H9 (cell line): ENCODE data around the gene SET. TPM values are rescaled to one million over a fixed set of nuclear protein-coding genes. Genes with fewer than 3 reads are reported as not detected.

Experiments
- DNase-seq: peaks from one replicate; pipeline ENCODE4 v3.0.0-alpha.2; 2017
- H2AFZ ChIP-seq: one replicate; pipeline ENCODE4 v1.6.1; 2013; ENCODE audit warnings: mild to moderate bottlenecking, low read length, control low read depth, moderate library complexity
- H2AK5ac ChIP-seq: 2 replicates; pipeline ENCODE4 v1.6.1; 2013; ENCODE audit warnings: low read length, control low read depth, mixed read lengths; ENCODE audit not compliant: insufficient read length
- H2BK120ac ChIP-seq: one replicate; pipeline ENCODE4 v1.6.1; 2013; ENCODE audit warnings: low read depth, mild to moderate bottlenecking, low read length, control low read depth, inconsistent platforms; ENCODE audit not compliant: poor library complexity, severe bottlenecking
- H2BK12ac ChIP-seq: 2 replicates; pipeline ENCODE4 v1.6.1; 2013; ENCODE audit warnings: low read length, control low read depth, mixed read lengths, low read depth; ENCODE audit not compliant: insufficient read length
- H2BK15ac ChIP-seq: 2 replicates; pipeline ENCODE4 v1.6.1; 2013; ENCODE audit warnings: low read depth, low read length, control low read depth
- H2BK20ac ChIP-seq: one replicate; pipeline ENCODE4 v1.6.1; 2013; ENCODE audit warnings: low read depth, mild to moderate bottlenecking, low read length, control low read depth, inconsistent platforms; ENCODE audit not compliant: poor library complexity, severe bottlenecking
- H2BK5ac ChIP-seq: 2 replicates; pipeline ENCODE4 v1.6.1; 2013; ENCODE audit warnings: low read length, control low read depth, mixed read lengths; ENCODE audit not compliant: insufficient read length
- H3K14ac ChIP-seq: 2 replicates; pipeline ENCODE4 v1.6.1; 2013; ENCODE audit warnings: low read length, control low read depth; ENCODE audit not compliant: insufficient read depth
- H3K18ac ChIP-seq: 2 replicates; pipeline ENCODE4 v1.6.1; 2013; ENCODE audit warnings: low read depth, mild to moderate bottlenecking, mixed read lengths, low read length, control low read depth; ENCODE audit not compliant: insufficient read length
- H3K23ac ChIP-seq: 2 replicates; pipeline ENCODE4 v1.6.1; 2013; ENCODE audit warnings: low read length, control low read depth, mixed read lengths, low read depth; ENCODE audit not compliant: insufficient read length
- H3K23me2 ChIP-seq: 2 replicates; pipeline ENCODE4 v1.6.1; 2013; ENCODE audit warnings: low read depth, mild to moderate bottlenecking, mixed read lengths, low read length, control low read depth; ENCODE audit not compliant: insufficient read length, poor library complexity, severe bottlenecking
- H3K27ac ChIP-seq: 2 replicates; pipeline ENCODE4 v1.5.1; 2013; ENCODE audit warnings: low read length, control low read depth, mixed read lengths, low read depth; ENCODE audit not compliant: insufficient read length
- H3K27me3 ChIP-seq: 2 replicates; pipeline ENCODE4 v1.6.1; 2013; ENCODE audit warnings: low read length, control low read depth, inconsistent platforms; ENCODE audit not compliant: insufficient read depth
- H3K4ac ChIP-seq: 2 replicates; pipeline ENCODE4 v1.6.1; 2013; ENCODE audit warnings: low read depth, mild to moderate bottlenecking, control low read depth, inconsistent platforms, low read length, moderate library complexity
- H3K4me1 ChIP-seq: 2 replicates; pipeline ENCODE4 v1.6.1; 2013; ENCODE audit warnings: low read length, control low read depth, inconsistent platforms; ENCODE audit not compliant: insufficient read depth
- H3K4me2 ChIP-seq: 2 replicates; pipeline ENCODE4 v1.6.1; 2013; ENCODE audit warnings: low read length, control low read depth, mixed read lengths; ENCODE audit not compliant: insufficient read length, insufficient read depth
- H3K56ac ChIP-seq: 2 replicates; pipeline ENCODE4 v1.6.1; 2013; ENCODE audit warnings: low read depth, mild to moderate bottlenecking, mixed read lengths, low read length, control low read depth; ENCODE audit not compliant: insufficient read length
- H3K79me1 ChIP-seq: 2 replicates; pipeline ENCODE4 v1.6.1; 2013; ENCODE audit warnings: low read depth, mild to moderate bottlenecking, moderate library complexity, low read length, control low read depth, inconsistent platforms; ENCODE audit not compliant: insufficient read depth, poor library complexity, severe bottlenecking
- H3K79me2 ChIP-seq: 2 replicates; pipeline ENCODE4 v1.6.1; 2013; ENCODE audit warnings: low read length, control low read depth, inconsistent platforms; ENCODE audit not compliant: insufficient read depth
- H3K9ac ChIP-seq: 2 replicates; pipeline ENCODE4 v1.6.1; 2013; ENCODE audit warnings: low read length, control low read depth, mixed read lengths; ENCODE audit not compliant: insufficient read length; ENCODE audit errors: extremely low read depth
- H3K9me3 ChIP-seq: one replicate; pipeline ENCODE4 v1.6.1; 2013; ENCODE audit warnings: low read depth, low read length, inconsistent platforms; ENCODE audit not compliant: control insufficient read depth
- H3T11ph ChIP-seq: one replicate; pipeline ENCODE4 v1.6.1; 2013; ENCODE audit warnings: mild to moderate bottlenecking, low read length, control low read depth, inconsistent platforms
- H4K20me1 ChIP-seq: one replicate; pipeline ENCODE4 v1.6.1; 2013; ENCODE audit not compliant: control insufficient read depth, insufficient read length, insufficient read depth
- H4K5ac ChIP-seq: 2 replicates; pipeline ENCODE4 v1.6.1; 2013; ENCODE audit warnings: low read depth, mild to moderate bottlenecking, mixed read lengths, low read length, control low read depth; ENCODE audit not compliant: insufficient read length
- H4K8ac ChIP-seq: replicated peaks from 2 replicates; pipeline ENCODE4 v1.6.1; 2013; ENCODE audit warnings: low read length, control low read depth, mixed read lengths, low read depth; ENCODE audit not compliant: insufficient read length
- H4K91ac ChIP-seq: 2 replicates; pipeline ENCODE4 v1.6.1; 2013; ENCODE audit warnings: low read depth, mild to moderate bottlenecking, moderate library complexity, mixed read lengths, low read length, control low read depth; ENCODE audit not compliant: insufficient read length
- H3K27ac Mint-ChIP-seq, 3 experiments: 2 replicates in 2 of 3; 3 replicates in 1 of 3; pipeline ENCODE4 v1.8.0; 2020 to 2021; ENCODE audit warnings: mixed read lengths in 3 of 3, mild to moderate bottlenecking in 1 of 3, moderate library complexity in 1 of 3
- H3K27me3 Mint-ChIP-seq: 2 replicates; pipeline ENCODE4 v1.8.0; 2021; ENCODE audit warnings: low read depth, mild to moderate bottlenecking, moderate library complexity, mixed read lengths
- H3K36me3 Mint-ChIP-seq, 3 experiments: 2 replicates in 2 of 3; 3 replicates in 1 of 3; pipeline ENCODE4 v1.8.0; 2020 to 2021; ENCODE audit warnings: low read depth in 3 of 3, mixed read lengths in 3 of 3; ENCODE audit not compliant: insufficient read depth in 1 of 3
- H3K4me1 Mint-ChIP-seq, 2 experiments: 2 replicates each; pipeline ENCODE4 v1.8.0; 2020; ENCODE audit warnings: mixed read lengths in 2 of 2
- H3K4me3 Mint-ChIP-seq, 2 experiments: 2 replicates in 1 of 2; 3 replicates in 1 of 2; pipeline ENCODE4 v1.8.0; 2020 to 2021; ENCODE audit warnings: mild to moderate bottlenecking in 2 of 2, mixed read lengths in 2 of 2, moderate library complexity in 1 of 2
- H3K9me3 Mint-ChIP-seq, 2 experiments: 2 replicates in 1 of 2; 3 replicates in 1 of 2; pipeline ENCODE4 v1.8.0; 2020; ENCODE audit warnings: mild to moderate bottlenecking in 2 of 2, mixed read lengths in 2 of 2, moderate library complexity in 1 of 2
- CTCF ChIP-seq: fragments of 200-600 bp; sonication (generic); conservative IDR thresholded peaks from 3 replicates; pipeline ENCODE4 v1.8.0; 2021; ENCODE audit warnings: antibody characterized with exemption, mild to moderate bottlenecking
- WGBS: extraction: QIAGEN DNeasy Blood & Tissue Kit; methylation state at CpG from one replicate; pipeline ENCODE4 v1.1.7; 2013; ENCODE audit warnings: missing lambda C conversion rate, low lambda C conversion rate, mixed read lengths; ENCODE audit not compliant: insufficient read length; ENCODE audit errors: extremely low coverage; 5-methylcytosine and 5-hydroxymethylcytosine counted together
- total RNA-seq: library from RNA; stranded (reverse); gene quantifications from 2 replicates; pipeline ENCODE4 v1.2.1, GENCODE V29; 2021

SET gene
- total RNA-seq, 1 experiment from 2014 or later = 1,148 TPM

DNA sequence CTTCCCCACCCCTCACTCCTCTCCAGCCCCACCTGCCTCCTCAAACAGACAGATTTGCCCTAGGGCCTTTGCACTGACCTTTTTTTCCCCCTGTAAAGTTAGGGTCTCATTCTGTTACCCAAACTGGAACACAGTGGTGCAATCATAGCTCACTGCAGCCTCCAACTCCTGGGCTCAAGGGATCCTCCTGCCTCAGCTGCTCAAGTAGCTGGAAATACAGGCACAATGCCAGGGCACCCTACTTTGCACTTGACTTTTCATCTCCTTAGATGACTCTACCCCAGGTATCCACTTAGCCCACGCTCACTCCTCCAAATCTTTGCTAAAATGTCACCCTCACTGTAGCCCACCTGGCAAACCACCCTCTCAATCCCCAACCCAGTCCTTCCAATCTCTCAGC, 34.5 kb upstream of the SET start:
- Histone ChIP-seq H2BK5ac (no peak overlapping the region), H3K23me2 (no peaks in the 10 kb centered on the region), H3K23ac (no peak overlapping the region), H2AFZ (no peak overlapping the region), H3K27me3 (no peaks in the 10 kb centered on the region), H3K18ac (no peak overlapping the region), H2AK5ac (no peak overlapping the region), H4K91ac (no peak overlapping the region), H2BK12ac (no peak overlapping the region), H3K56ac (no peak overlapping the region), H3K4me1 (no peaks in the 10 kb centered on the region), H3K79me1 (no peaks in the 10 kb centered on the region), H4K20me1 (no peaks in the 10 kb centered on the region), H3K9me3 (no peaks in the 10 kb centered on the region), H3K79me2 (no peaks in the 10 kb centered on the region), H4K5ac (no peak overlapping the region), H2BK120ac (no peak overlapping the region), H4K8ac (no peak overlapping the region), H3K9ac (no peak overlapping the region), H2BK15ac (no peak overlapping the region), H3K4ac (no peak overlapping the region; the same call in 1 of the 2 replicates), H3K27ac (no peak overlapping the region), H3K14ac (no peak overlapping the region), H2BK20ac (no peak overlapping the region), H3K4me2 (no peak overlapping the region), H3T11ph (no peak overlapping the region)
- no peak for TF ChIP-seq CTCF
- Mint-ChIP-seq H3K27ac (peak overlapping the region; percentile 7 to 70 (median 14); a peak in 2 of 7 replicates), H3K9me3 (no peaks in the 10 kb centered on the region), H3K4me3 (peak overlapping the region; percentile 31 to 43; a peak in 4 of 5 replicates), H3K36me3 (peaks cover 7 to 13% (median 12%) of the 10 kb centered on the region in 3 experiments; a peak in 6 of 7 replicates), H3K4me1 (peaks cover 3 to 10% of the 10 kb centered on the region in 2 experiments; a peak in 2 of 4 replicates), H3K27me3 (no peaks in the 10 kb centered on the region)
- no CpG with 5 or more reads among the region's 1 CpG for WGBS
- no peak for DNase-seq
